ENCODE data around the gene GRK2.

Gene GRK2

GRCh38 chr11:67283481-67283963 lies 17.2 kb downstream of the GRK2 start:
- DNase-seq (ENCODE audit: low spot score), result no peak

GRCh38 chr11:67284811-67285540 lies 18.7 kb downstream of the GRK2 start:
- no peak for DNase-seq (ENCODE audit: low spot score)

- no peak for DNase-seq (ENCODE audit: low spot score)
Measured at GRCh38 chr11:67285541-67286498, 19.5 kb downstream of the GRK2 start.

GRCh38 chr11:67286621-67287333 lies 20.5 kb downstream of the GRK2 start:
- DNase-seq (ENCODE audit: low spot score), result no peak

GRCh38 chr11:67287355-67288197 lies 21.3 kb downstream of the GRK2 start:
- no peak for DNase-seq (ENCODE audit: low spot score)

- no peak for DNase-seq (ENCODE audit: low spot score)
Measured at GRCh38 chr11:67288198-67288451, 21.9 kb downstream of the GRK2 start.

- DNase-seq (ENCODE audit: low spot score), result peak; percentile 96
Measured at GRCh38 chr11:67288452-67289225, 22.4 kb downstream of the GRK2 start.

- DNase-seq (ENCODE audit: low spot score), result peak; percentile 95
Measured at GRCh38 chr11:67289226-67289650, 23.0 kb downstream of the GRK2 start, which contains the start of gene ANKRD13D. TSS of gene ANKRD13D (plus strand) at chr11:67289303. CDS start at chr11:67289461, 158 bp downstream.

- DNase-seq (ENCODE audit: low spot score), result no peak
Measured at GRCh38 chr11:67289651-67290479, 23.6 kb downstream of the GRK2 start.

GRCh38 chr11:67290801-67291200 lies 24.5 kb downstream of the GRK2 start:
- no peak for DNase-seq (ENCODE audit: low spot score)

- DNase-seq (ENCODE audit: low spot score), result no peak
Measured at GRCh38 chr11:67291481-67292381, 25.5 kb downstream of the GRK2 start.

- DNase-seq (ENCODE audit: low spot score), result no peak
Measured at GRCh38 chr11:67292671-67293070, 26.4 kb downstream of the GRK2 start.

- no peak for DNase-seq (ENCODE audit: low spot score)
Measured at GRCh38 chr11:67293090-67293489, 26.8 kb downstream of the GRK2 start.

GRCh38 chr11:67295846-67296245 lies 29.6 kb downstream of the GRK2 start:
- no peak for DNase-seq (ENCODE audit: low spot score)

GRCh38 chr11:67298786-67299185 lies 32.5 kb downstream of the GRK2 start:
- no peak for DNase-seq (ENCODE audit: low spot score)

- DNase-seq (ENCODE audit: low spot score), result no peak
Measured at GRCh38 chr11:67299471-67300191, 33.4 kb downstream of the GRK2 start.

GRCh38 chr11:67300256-67300755 lies 34.0 kb downstream of the GRK2 start:
- DNase-seq (ENCODE audit: low spot score), result no peak
